ENCODE results near the gene CASP1.

CASP1 gene

GRCh38 chr11:105004021-105004420, 30.9 kb downstream of the CASP1 start (continued):
- TF ChIP-seq ZBTB26 (tag by site-specific recombination; optimal IDR thresholded peaks at IDR 0.05) (no peak), ZBTB21 (tag by site-specific recombination; IDR thresholded peaks at IDR 0.05) (no peak), ZFP3 (tag by site-specific recombination; IDR thresholded peaks at IDR 0.05; ENCODE audit: low read depth) (no peak), ZNF777 (tag by site-specific recombination; IDR thresholded peaks at IDR 0.05; ENCODE audit: borderline replicate concordance) (no peak), ZBTB20 (tag by site-specific recombination; IDR thresholded peaks at IDR 0.05) (no peak), ZNF341 (tag by site-specific recombination; IDR thresholded peaks at IDR 0.05; ENCODE audit: low read depth) (no peak), ZBTB44 (tag by site-specific recombination; IDR thresholded peaks at IDR 0.05) (no peak), ZNF560 (tag by site-specific recombination; IDR thresholded peaks at IDR 0.05; ENCODE audit: borderline replicate concordance) (no peak), ZNF843 (tag by site-specific recombination; IDR thresholded peaks at IDR 0.05) (no peak), BCL11B (tag by site-specific recombination; IDR thresholded peaks at IDR 0.05; ENCODE audit: low read depth) (no peak)

GRCh38 chr11:105003151-105003550, 31.8 kb downstream of the CASP1 start:
- H3K36me3 ChIP-seq (ENCODE audit: control insufficient read depth in 2 of 2, insufficient read depth in 1 of 2, low read length in 2 of 2) = no peaks in the 10 kb centered on the region
- H3K4me1 ChIP-seq (ENCODE audit: control insufficient read depth, insufficient read depth, low read length) = no peaks in the 10 kb centered on the region
- ChIA-PET POLR2A (no interaction called here), CTCF (interaction anchor here (0.7 to 1.2 kb wide), 2 partner anchors 128 to 463 kb away, joined by 3 to 4 read pairs; no protein-coding TSS in a partner anchor)
- no peak overlapping the region for H3K4me3 ChIP-seq (ENCODE audit: low read depth, low read length)
- no peak overlapping the region for H3K27ac ChIP-seq (ENCODE audit: extremely low read depth, low read depth, low read length)
- H3K9me3 ChIP-seq (ENCODE audit: control insufficient read depth, insufficient read depth, low read depth, low read length) = no peaks in the 10 kb centered on the region
- TF ChIP-seq ZEB2 (tag by site-specific recombination; IDR thresholded peaks at IDR 0.05) = no peak
- TF ChIP-seq HOXC10 (CRISPR knock-in tag; IDR thresholded peaks at IDR 0.05) = no peak
- no peak for TF ChIP-seq PRDM2 (tag by site-specific recombination; IDR thresholded peaks at IDR 0.05; ENCODE audit: borderline replicate concordance)
- TF ChIP-seq ZNF37A (tag by site-specific recombination; IDR thresholded peaks at IDR 0.05) = no peak
- no peak for TF ChIP-seq ZNF391 (tag by site-specific recombination; IDR thresholded peaks at IDR 0.05; ENCODE audit: borderline replicate concordance, low read depth)
- TF ChIP-seq ZNF585B (tag by site-specific recombination; IDR thresholded peaks at IDR 0.05) = no peak
- TF ChIP-seq ZNF221 (tag by site-specific recombination; IDR thresholded peaks at IDR 0.05; ENCODE audit: borderline replicate concordance) = no peak
- TF ChIP-seq ZNF785 (tag by site-specific recombination; IDR thresholded peaks at IDR 0.05) = no peak
- no peak for TF ChIP-seq SP3 (tag by site-specific recombination; IDR thresholded peaks at IDR 0.05)
- no peak for TF ChIP-seq PRDM4 (tag by site-specific recombination; IDR thresholded peaks at IDR 0.05)
- no peak for TF ChIP-seq TRIM28 (IDR thresholded peaks at IDR 0.05; ENCODE audit: borderline replicate concordance, low read length)
- TF ChIP-seq ZBTB11 (tag by site-specific recombination; conservative IDR thresholded peaks at IDR 0.05; ENCODE audit: low read depth) = no peak

Data from HEK293 (cell line).